Measurements from ENCODE around the gene KRI1.

Gene KRI1

DNA sequence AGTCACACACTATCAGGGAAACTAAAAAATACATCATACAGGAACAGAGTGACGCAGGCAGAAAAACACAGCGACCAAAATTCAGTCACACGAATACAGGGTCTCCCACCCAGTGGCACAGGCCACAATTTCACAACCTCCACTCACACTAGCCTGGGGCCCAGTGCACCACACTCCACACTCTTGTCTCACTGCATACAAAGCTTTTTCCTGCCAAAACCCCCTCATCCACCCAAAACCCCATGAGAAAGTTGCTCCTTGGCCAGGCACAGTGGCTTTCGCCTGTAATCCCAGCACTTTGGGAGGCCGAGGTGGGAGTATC lies 49.8 kb downstream of the KRI1 start:
- DNase-seq (ENCODE audit: low spot score): no peak
- in situ Hi-C loops (cut with MboI; ENCODE audit: low sequenced_read_pairs, unreplicated experiment): no loop called here
- TF ChIP-seq, protein P1, sequence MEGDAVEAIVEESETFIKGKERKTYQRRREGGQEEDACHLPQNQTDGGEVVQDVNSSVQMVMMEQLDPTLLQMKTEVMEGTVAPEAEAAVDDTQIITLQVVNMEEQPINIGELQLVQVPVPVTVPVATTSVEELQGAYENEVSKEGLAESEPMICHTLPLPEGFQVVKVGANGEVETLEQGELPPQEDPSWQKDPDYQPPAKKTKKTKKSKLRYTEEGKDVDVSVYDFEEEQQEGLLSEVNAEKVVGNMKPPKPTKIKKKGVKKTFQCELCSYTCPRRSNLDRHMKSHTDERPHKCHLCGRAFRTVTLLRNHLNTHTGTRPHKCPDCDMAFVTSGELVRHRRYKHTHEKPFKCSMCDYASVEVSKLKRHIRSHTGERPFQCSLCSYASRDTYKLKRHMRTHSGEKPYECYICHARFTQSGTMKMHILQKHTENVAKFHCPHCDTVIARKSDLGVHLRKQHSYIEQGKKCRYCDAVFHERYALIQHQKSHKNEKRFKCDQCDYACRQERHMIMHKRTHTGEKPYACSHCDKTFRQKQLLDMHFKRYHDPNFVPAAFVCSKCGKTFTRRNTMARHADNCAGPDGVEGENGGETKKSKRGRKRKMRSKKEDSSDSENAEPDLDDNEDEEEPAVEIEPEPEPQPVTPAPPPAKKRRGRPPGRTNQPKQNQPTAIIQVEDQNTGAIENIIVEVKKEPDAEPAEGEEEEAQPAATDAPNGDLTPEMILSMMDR (IDR thresholded peaks at IDR 0.05; ENCODE audit: borderline replicate concordance, control extremely low read depth, extremely low read depth, insufficient read depth, missing control alignments): no peak

DNA sequence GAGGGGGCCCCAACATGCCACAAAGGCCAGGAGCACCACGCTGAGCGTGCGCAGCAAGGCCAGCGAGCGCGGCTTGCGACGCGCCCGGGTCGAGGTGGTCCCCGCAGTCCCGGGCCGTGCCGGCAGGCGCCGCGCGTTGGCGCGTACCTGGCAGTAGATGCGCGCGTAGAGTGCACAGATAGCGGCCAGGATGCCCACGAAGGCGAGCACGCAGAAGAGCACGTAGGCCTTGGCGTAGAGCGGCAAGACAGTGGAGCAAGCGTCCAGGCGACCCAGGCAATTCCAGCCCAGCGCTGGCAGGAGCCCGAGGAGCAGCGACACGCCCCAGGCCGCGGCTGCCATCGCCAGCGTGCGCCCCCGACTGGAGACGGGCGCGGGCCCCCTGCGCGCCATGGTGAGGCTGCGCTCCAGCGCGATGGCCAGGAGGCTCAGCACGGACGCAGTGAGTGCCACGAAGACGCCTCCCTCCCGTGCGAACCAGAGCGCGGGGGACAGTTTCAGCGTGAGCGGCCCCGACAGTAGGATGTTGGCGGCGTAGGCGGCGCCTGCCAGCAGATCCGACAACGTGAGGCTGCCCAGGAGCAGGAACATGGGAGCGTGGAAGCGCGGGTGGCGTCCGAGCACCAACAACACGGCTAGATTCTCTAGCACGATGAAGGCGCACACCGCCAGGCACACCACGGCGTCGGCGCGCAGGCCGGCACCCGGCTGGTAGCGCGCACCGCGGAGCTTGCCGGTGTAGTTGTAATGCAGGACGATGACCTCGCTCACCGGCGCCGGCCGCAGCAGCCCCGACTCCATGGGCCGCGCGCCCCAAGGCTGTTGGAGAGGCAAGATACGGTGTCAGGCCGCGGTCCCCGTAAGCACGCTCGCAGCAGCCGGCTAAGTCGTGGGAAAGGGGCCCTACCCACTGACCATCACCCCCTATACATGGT lies 51.3 kb downstream of the KRI1 start:
- TF ChIP-seq, protein P1 (IDR thresholded peaks at IDR 0.05; ENCODE audit: borderline replicate concordance, control extremely low read depth, extremely low read depth, insufficient read depth, missing control alignments): no peak
- in situ Hi-C loops (cut with MboI; ENCODE audit: low sequenced_read_pairs, unreplicated experiment): no loop called here
- peak; percentile 46 for DNase-seq (ENCODE audit: low spot score)

DNA sequence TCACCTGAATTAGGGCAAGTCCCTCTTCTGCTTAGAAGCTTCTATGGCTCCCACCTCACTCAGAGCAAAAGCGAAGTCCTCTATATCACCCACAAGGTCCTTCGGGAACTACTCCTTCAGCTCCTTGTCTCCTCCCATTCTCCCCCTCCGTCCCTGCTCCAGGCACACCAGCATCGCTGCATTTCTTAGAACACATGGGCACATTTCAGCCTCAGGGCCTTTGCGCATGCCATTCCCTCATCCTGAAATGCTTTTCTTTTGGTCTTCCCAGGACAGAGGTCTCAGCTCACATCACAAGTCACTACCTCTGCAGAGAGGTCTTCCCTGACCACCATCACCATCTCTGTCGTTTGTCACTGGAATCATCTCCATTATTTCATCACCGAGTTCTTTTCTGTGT lies 52.6 kb downstream of the KRI1 start:
- TF ChIP-seq, protein P1 (IDR thresholded peaks at IDR 0.05; ENCODE audit: borderline replicate concordance, control extremely low read depth, extremely low read depth, insufficient read depth, missing control alignments): no peak
- no peak for DNase-seq (ENCODE audit: low spot score)
- in situ Hi-C loops (cut with MboI; ENCODE audit: low sequenced_read_pairs, unreplicated experiment): no loop called here

DNA sequence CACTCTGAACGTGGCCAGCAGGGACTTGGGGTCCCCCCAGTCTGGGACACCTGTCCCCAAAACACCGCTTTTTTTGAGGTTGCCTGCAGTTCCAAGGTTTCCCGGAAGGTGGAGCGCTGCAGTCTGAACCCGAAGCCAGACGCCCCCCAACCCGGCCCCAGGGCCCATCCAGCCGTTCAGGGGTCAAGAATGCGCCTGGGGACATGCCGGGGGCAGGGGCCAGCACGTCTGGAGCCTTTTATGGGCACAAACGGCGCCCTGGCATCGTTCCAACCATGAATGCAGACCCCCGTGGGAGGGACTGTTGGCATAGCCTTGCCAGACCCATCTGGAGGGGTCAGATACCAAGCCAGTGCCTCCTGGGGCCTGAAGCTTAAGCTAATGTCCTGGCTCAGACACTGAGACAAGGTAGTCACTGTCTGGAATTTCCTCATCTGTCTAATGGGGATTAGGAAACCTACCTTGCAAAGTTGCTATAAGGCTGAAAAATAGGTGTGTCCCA lies 55.5 kb downstream of the KRI1 start:
- DNase-seq (ENCODE audit: low spot score): peak; percentile 85
- TF ChIP-seq, protein P1 (IDR thresholded peaks at IDR 0.05; ENCODE audit: borderline replicate concordance, control extremely low read depth, extremely low read depth, insufficient read depth, missing control alignments): peak; percentile 58
- in situ Hi-C loops (cut with MboI; ENCODE audit: low sequenced_read_pairs, unreplicated experiment): no loop called here

DNA sequence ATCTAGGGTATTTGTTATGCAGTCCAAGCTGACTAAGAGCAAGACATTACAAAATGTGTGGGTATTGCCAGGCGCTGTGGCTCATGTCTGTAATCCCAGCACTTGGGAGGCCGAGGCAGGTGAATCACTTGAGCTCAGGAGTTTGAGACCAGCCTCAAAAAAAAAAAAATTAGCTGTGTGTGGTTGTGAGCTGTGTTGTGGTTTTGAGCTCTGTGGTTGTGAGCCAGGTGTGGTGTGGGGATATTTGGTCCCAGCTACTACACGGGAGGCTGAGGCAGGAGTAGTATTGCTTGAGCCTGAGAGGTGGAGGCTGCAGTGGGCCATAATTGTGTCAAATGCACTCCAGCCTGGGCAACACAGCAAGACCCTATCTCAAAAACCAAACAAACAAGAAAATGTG lies 57.1 kb downstream of the KRI1 start:
- in situ Hi-C loops (cut with MboI; ENCODE audit: low sequenced_read_pairs, unreplicated experiment): no loop called here
- TF ChIP-seq, protein P1 (IDR thresholded peaks at IDR 0.05; ENCODE audit: borderline replicate concordance, control extremely low read depth, extremely low read depth, insufficient read depth, missing control alignments): no peak
- no peak for DNase-seq (ENCODE audit: low spot score)

DNA sequence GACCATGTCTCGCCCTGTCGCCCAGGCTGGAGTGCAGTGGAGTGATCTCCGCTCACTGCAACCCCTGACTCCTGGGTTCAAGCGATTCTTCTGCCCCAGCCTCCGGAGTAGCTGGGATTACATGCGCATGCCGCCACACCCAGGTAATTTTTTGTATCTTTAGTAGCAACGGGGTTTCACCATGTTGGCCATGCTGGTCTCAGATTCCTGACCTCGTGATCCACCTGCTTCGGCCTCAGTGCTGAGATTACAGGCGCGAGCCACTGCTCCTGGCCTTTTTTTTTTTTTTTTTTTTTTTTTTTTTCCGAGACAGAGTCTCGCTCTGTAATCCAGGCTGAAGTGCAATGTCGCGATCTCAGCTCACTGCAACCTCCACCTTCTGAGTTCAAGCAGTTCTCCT lies 57.8 kb downstream of the KRI1 start:
- in situ Hi-C loops (cut with MboI; ENCODE audit: low sequenced_read_pairs, unreplicated experiment): no loop called here
- TF ChIP-seq, protein P1 (IDR thresholded peaks at IDR 0.05; ENCODE audit: borderline replicate concordance, control extremely low read depth, extremely low read depth, insufficient read depth, missing control alignments): no peak

More for the DNA sequence above, 57.8 kb downstream of the KRI1 start:
- no peak for DNase-seq (ENCODE audit: low spot score)
